ENCODE data around the gene TRAK2.

GRCh38 chr2:201500534-201500933 lies 49.3 kb upstream of the TRAK2 start:
- TF ChIP-seq POLR2A (IDR thresholded peaks at IDR 0.05) (no peak), CTCF (IDR thresholded peaks at IDR 0.05) (no peak)

All from esophagus squamous epithelium (tissue), 4 donors.